ENCODE data around the gene OR10D3. TPM values are rescaled to one million over a fixed set of nuclear protein-coding genes. Genes with fewer than 3 reads are reported as not detected.

Gene OR10D3
- polyA plus RNA-seq, 1 experiment, result not detected

- ChIA-PET POLR2A (no interaction called here), CTCF (no interaction called here)
- Histone ChIP-seq H3K4me3 (ENCODE audit: low read depth, low read length) (no peak overlapping the region), H3K27ac (ENCODE audit: low read depth, low read length) (no peak overlapping the region), H3K27me3 (ENCODE audit: control insufficient read depth, insufficient read depth, low read length) (no peaks in the 10 kb centered on the region), H3K9me3 (ENCODE audit: control insufficient read depth, insufficient read depth, low read length) (no peaks in the 10 kb centered on the region)
- no peak for TF ChIP-seq CTCF (IDR thresholded peaks at IDR 0.05; ENCODE audit: low read depth, low read length)
- DNase-seq (ENCODE audit: low read depth, low spot score), result no peak
These were observed 12.2 kb upstream of the OR10D3 start for GRCh38 chr11:124170801-124171586.

GRCh38 chr11:124172101-124172500 is 11.0 kb upstream of the OR10D3 start:
- no peak for DNase-seq (ENCODE audit: low read depth, low spot score)
- H3K27ac ChIP-seq (ENCODE audit: low read depth, low read length), result no peak overlapping the region
- TF ChIP-seq CTCF (IDR thresholded peaks at IDR 0.05; ENCODE audit: low read depth, low read length), result no peak
- POLR2A ChIA-PET, result no interaction called here
- no peaks in the 10 kb centered on the region for H3K9me3 ChIP-seq (ENCODE audit: control insufficient read depth, insufficient read depth, low read length)
- CTCF ChIA-PET, result no interaction called here
- H3K27me3 ChIP-seq (ENCODE audit: control insufficient read depth, insufficient read depth, low read length), result no peaks in the 10 kb centered on the region
- H3K4me3 ChIP-seq (ENCODE audit: low read depth, low read length), result no peak overlapping the region

DNA sequence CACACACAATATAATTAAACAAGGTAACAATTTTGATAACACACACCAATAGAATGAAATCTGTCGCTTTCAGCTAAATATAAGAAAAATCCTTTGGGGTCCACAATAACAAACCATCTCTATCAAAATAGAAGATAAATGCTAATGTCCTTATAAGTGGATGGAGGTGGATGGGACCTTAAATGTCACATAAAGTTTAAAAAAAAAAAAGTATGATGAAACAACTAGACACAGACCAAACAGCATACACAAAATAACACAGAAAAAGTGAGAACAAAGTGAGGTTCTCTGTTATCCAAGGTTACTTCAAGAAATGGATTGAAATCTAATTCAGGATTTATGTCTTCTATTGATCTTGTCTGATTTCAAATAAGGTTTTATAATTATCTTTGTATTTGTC is 10.5 kb upstream of the OR10D3 start:
- ChIA-PET POLR2A (no interaction called here), CTCF (interaction anchor here (1.2 kb wide), 1 partner anchor 101 kb away, joined by 3 read pairs; no protein-coding TSS in a partner anchor)
- Histone ChIP-seq H3K9me3 (ENCODE audit: control insufficient read depth, insufficient read depth, low read length) (no peaks in the 10 kb centered on the region), H3K4me3 (ENCODE audit: low read depth, low read length) (no peak overlapping the region), H3K27ac (ENCODE audit: low read depth, low read length) (no peak overlapping the region), H3K27me3 (ENCODE audit: control insufficient read depth, insufficient read depth, low read length) (no peaks in the 10 kb centered on the region)
- DNase-seq (ENCODE audit: low read depth, low spot score), result no peak
- TF ChIP-seq CTCF (IDR thresholded peaks at IDR 0.05; ENCODE audit: low read depth, low read length), result no peak

GRCh38 chr11:124174001-124174583 is 9.1 kb upstream of the OR10D3 start:
- peak; percentile 24 for DNase-seq (ENCODE audit: low read depth, low spot score)
- Histone ChIP-seq H3K27me3 (ENCODE audit: control insufficient read depth, insufficient read depth, low read length) (no peaks in the 10 kb centered on the region), H3K27ac (ENCODE audit: low read depth, low read length) (no peak overlapping the region), H3K4me3 (ENCODE audit: low read depth, low read length) (no peak overlapping the region), H3K9me3 (ENCODE audit: control insufficient read depth, insufficient read depth, low read length) (no peaks in the 10 kb centered on the region)
- TF ChIP-seq CTCF (IDR thresholded peaks at IDR 0.05; ENCODE audit: low read depth, low read length), result no peak
- CTCF ChIA-PET, result interaction anchor here (0.6 to 1.6 kb wide), 7 partner anchors 14 to 1041 kb away, joined by 3 to 9 read pairs (median 3); no protein-coding TSS in a partner anchor
- POLR2A ChIA-PET, result no interaction called here
